Ishikawa (cell line): ENCODE results near the gene SLC16A11.

Source experiments
- CEBPB ChIP-seq: IDR thresholded peaks from 2 replicates; pipeline ENCODE4 v1.6.1; 2012
- CREB1 ChIP-seq: IDR thresholded peaks from 2 replicates; pipeline ENCODE4 v1.6.1; 2012; ENCODE audit warnings: low read depth
- EGR1 ChIP-seq: IDR thresholded peaks from 2 replicates; pipeline ENCODE4 v1.6.1; 2012
- EP300 ChIP-seq: IDR thresholded peaks from 2 replicates; pipeline ENCODE4 v1.6.1; 2012; ENCODE audit warnings: borderline replicate concordance
- FOXM1 ChIP-seq: IDR thresholded peaks from 2 replicates; pipeline ENCODE4 v1.6.1; 2012; ENCODE audit warnings: low read depth, borderline replicate concordance
- MAX ChIP-seq: IDR thresholded peaks from 2 replicates; pipeline ENCODE4 v1.6.1; 2012
- NFIC ChIP-seq: IDR thresholded peaks from 2 replicates; pipeline ENCODE4 v1.6.1; 2012
- RAD21 ChIP-seq: IDR thresholded peaks from 2 replicates; pipeline ENCODE4 v1.6.1; 2012; ENCODE audit warnings: low read depth
- REST ChIP-seq: IDR thresholded peaks from 2 replicates; pipeline ENCODE4 v1.6.1; 2012; ENCODE audit warnings: low read depth, mild to moderate bottlenecking
- TCF12 ChIP-seq: IDR thresholded peaks from 2 replicates; pipeline ENCODE4 v1.6.1; 2012; ENCODE audit warnings: low read depth
- TEAD4 ChIP-seq: IDR thresholded peaks from 2 replicates; pipeline ENCODE4 v1.6.1; 2012
- USF1 ChIP-seq: IDR thresholded peaks from 2 replicates; pipeline ENCODE4 v1.6.1; 2012
- YY1 ChIP-seq: IDR thresholded peaks from 2 replicates; pipeline ENCODE4 v1.6.1; 2012; ENCODE audit warnings: low read depth

- TF ChIP-seq YY1 (no peak), CEBPB (no peak), CREB1 (no peak), RAD21 (no peak), EP300 (no peak), REST (no peak), TCF12 (no peak), TEAD4 (no peak), FOXM1 (no peak), USF1 (no peak), EGR1 (no peak), MAX (no peak), NFIC (no peak)
These were observed 3.7 kb upstream of the SLC16A11 start for GRCh38 chr17:7047566-7047965.
